Liver (tissue), 9 donors: ENCODE results near the gene WDR81. TPM values are rescaled to one million over a fixed set of nuclear protein-coding genes. Genes with fewer than 3 reads are reported as not detected.

Experiments used
- DNase-seq: peaks from one replicate; pipeline ENCODE4 v3.0.0-alpha.2; 2017; ENCODE audit warnings: low spot score
- H3K27ac ChIP-seq, 2 donors: one replicate each; pipeline ENCODE4 v1.7.0; 2013; ENCODE audit warnings: inconsistent platforms in 2 of 2, low read length in 2 of 2, control low read depth in 1 of 2, low read depth in 1 of 2, mild to moderate bottlenecking in 1 of 2
- H3K27me3 ChIP-seq, 4 donors: one replicate each; pipeline versions ENCODE4 v1.6.1 to v1.7.0; 2013; ENCODE audit warnings: low read length in 3 of 4, inconsistent platforms in 1 of 4, mild to moderate bottlenecking in 1 of 4, moderate library complexity in 1 of 4; ENCODE audit not compliant: control insufficient read depth in 4 of 4, insufficient read depth in 4 of 4
- H3K36me3 ChIP-seq, 4 donors: one replicate each; pipeline versions ENCODE4 v1.6.1 to v1.7.0; 2013; ENCODE audit warnings: low read length in 3 of 4, mild to moderate bottlenecking in 3 of 4, low read depth in 1 of 4, moderate library complexity in 1 of 4; ENCODE audit not compliant: control insufficient read depth in 4 of 4, insufficient read depth in 3 of 4
- H3K4me1 ChIP-seq, 4 donors: one replicate each; pipeline versions ENCODE4 v1.6.1 to v1.7.0; 2013; ENCODE audit warnings: low read length in 3 of 4, mild to moderate bottlenecking in 3 of 4, moderate library complexity in 1 of 4; ENCODE audit not compliant: control insufficient read depth in 4 of 4, insufficient read depth in 4 of 4
- H3K4me3 ChIP-seq, 3 donors: one replicate each; pipeline versions ENCODE4 v1.6.1 to v1.7.0; 2013; ENCODE audit warnings: low read length in 3 of 3, control low read depth in 1 of 3, low read depth in 1 of 3, mild to moderate bottlenecking in 1 of 3
- H3K9ac ChIP-seq, 2 donors: one replicate each; pipeline ENCODE4 v1.7.0; 2013; ENCODE audit warnings: low read length in 2 of 2, mild to moderate bottlenecking in 2 of 2, moderate library complexity in 2 of 2, control low read depth in 1 of 2, low read depth in 1 of 2
- H3K9me3 ChIP-seq, 4 donors: one replicate each; pipeline versions ENCODE4 v1.6.1 to v1.7.0; 2013; ENCODE audit warnings: low read length in 3 of 4; ENCODE audit not compliant: control insufficient read depth in 4 of 4
- EGR1 ChIP-seq, 2 donors: IDR thresholded peaks; 2 replicates each; pipeline ENCODE4 v1.6.1; 2016 to 2018; ENCODE audit warnings: antibody characterized with exemption in 2 of 2, low read depth in 2 of 2
- GABPA ChIP-seq, 2 donors: IDR thresholded peaks in 1 of 2; conservative IDR thresholded peaks in 1 of 2; 2 replicates each; pipeline ENCODE4 v1.6.1; 2016; ENCODE audit warnings: antibody characterized with exemption in 2 of 2, mild to moderate bottlenecking in 1 of 2, moderate library complexity in 1 of 2
- HNF4A ChIP-seq, 2 donors: conservative IDR thresholded peaks; 2 replicates each; pipeline ENCODE4 v1.6.1; 2016; ENCODE audit warnings: antibody characterized with exemption in 2 of 2, mild to moderate bottlenecking in 2 of 2
- HNF4G ChIP-seq: IDR thresholded peaks from 2 replicates; pipeline ENCODE4 v1.6.1; 2016; ENCODE audit warnings: antibody characterized with exemption
- NR2F2 ChIP-seq: IDR thresholded peaks from 2 replicates; pipeline ENCODE4 v1.6.1; 2016; ENCODE audit warnings: antibody characterized with exemption
- RAD21 ChIP-seq, 2 donors: IDR thresholded peaks; 2 replicates each; pipeline ENCODE4 v1.6.1; 2016; ENCODE audit warnings: antibody characterized with exemption in 2 of 2, mild to moderate bottlenecking in 2 of 2
- RXRA ChIP-seq, 2 donors: IDR thresholded peaks; 2 replicates each; pipeline ENCODE4 v1.6.1; 2017 to 2018; ENCODE audit warnings: antibody characterized with exemption in 2 of 2, mild to moderate bottlenecking in 1 of 2
- SP1 ChIP-seq: IDR thresholded peaks from 2 replicates; pipeline ENCODE4 v1.6.1; 2018; ENCODE audit warnings: antibody characterized with exemption, mild to moderate bottlenecking
- TAF1 ChIP-seq: conservative IDR thresholded peaks from 2 replicates; pipeline ENCODE4 v1.6.1; 2016; ENCODE audit warnings: antibody characterized with exemption, mild to moderate bottlenecking
- WGBS: extraction: QIAGEN DNeasy Blood & Tissue Kit; methylation state at CpG from one replicate; pipeline ENCODE4 v1.1.7; 2013; 5-methylcytosine and 5-hydroxymethylcytosine counted together
- polyA plus RNA-seq, 2 donors: library from polyadenylated mRNA; stranded (reverse) in 1 of 2; unstranded in 1 of 2; fragments of 200-250 nt in 1 of 2; fragments of >200 nt in 1 of 2; fragmentation: Nextera tagmentation in 1 of 2; extraction: Ambion mirVana in 1 of 2; gene quantifications; one replicate each; pipeline versions ENCODE4 v1.2.1 to v1.2.3, GENCODE V29; 2013 to 2015
- total RNA-seq, 2 donors: library from RNA; depleted of rRNA; stranded (reverse); fragments of >200 nt; gene quantifications; one replicate each; pipeline ENCODE4 v1.2.3, GENCODE V29; 2014
- TF ChIP-seq, protein P1 (sequence below): IDR thresholded peaks from 2 replicates; pipeline ENCODE4 v1.6.1; 2016; ENCODE audit warnings: antibody characterized with exemption
- TF ChIP-seq, protein P2 (sequence below): IDR thresholded peaks from 2 replicates; pipeline ENCODE4 v1.6.1; 2016; ENCODE audit warnings: antibody characterized with exemption, mild to moderate bottlenecking
- TF ChIP-seq, protein P3 (sequence below): IDR thresholded peaks from 2 replicates; pipeline ENCODE4 v1.6.1; 2016; ENCODE audit warnings: antibody characterized with exemption
- TF ChIP-seq, protein P4 (sequence below): IDR thresholded peaks from 2 replicates; pipeline ENCODE4 v1.6.1; 2016; ENCODE audit warnings: antibody characterized with exemption
- donor health status: healthy.
- donor health status: healthy.
- donor health status: healthy.
- donor health status: healthy.
- donor health status: healthy.

WDR81 gene
- total and polyA plus RNA-seq, 4 donors: 12.3 to 41.8 (median 33.0) TPM

DNA sequence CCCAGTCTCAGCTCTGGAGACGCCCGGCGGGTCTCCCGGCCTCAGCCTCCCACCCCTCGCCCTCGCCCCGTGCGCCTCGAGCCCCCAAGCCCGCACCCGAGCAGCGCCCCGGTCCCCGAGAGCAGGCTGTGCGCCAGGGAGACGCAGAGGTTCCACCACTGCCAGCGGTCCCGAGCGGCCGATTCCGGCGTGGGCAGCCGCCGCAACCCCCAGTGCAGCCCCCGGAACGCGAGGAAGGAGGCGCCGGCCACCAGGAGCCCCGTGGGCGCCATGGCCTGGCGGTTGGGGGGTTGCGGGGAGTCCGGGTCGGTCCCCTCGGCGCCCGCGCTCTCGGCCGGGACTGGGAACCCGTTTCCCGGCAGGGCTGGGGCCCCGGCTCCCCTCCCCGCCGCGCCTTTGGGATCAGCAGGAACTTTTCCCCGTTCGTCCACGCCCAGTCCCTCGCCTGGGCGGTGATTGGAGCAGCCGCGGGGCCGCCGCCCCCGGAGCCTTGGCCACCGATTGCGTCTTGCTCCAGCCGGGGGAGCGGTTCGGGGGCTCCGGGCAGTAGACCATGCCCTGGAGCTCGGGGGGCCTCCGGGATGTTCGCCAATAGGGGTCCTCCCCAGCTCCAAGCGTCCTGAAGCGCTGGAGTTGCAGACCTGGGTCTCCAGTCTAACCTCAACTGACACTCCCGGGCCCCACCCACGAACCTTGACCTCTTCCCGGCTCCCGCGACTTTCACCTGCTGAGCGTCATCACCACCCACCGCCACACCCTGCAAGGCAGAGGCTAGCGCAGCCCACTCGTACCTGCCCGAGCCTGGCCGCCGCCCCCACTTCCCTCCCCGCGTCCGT lies 14.3 kb upstream of the WDR81 start, which contains the start of gene TLCD2:
Gene TLCD2, minus strand, starts transcription at position 407 of the 836 bp plus-strand sequence. Its CDS starts 135 bp downstream, at position 272.
- H3K27me3 ChIP-seq: no peaks in the 10 kb centered on the region
- TF ChIP-seq EGR1 (IDR thresholded peaks at IDR 0.05; ENCODE audit: low read depth in 2 of 2) (peak; percentile 17 to 76), NR2F2 (peak; percentile 34), RAD21 (IDR thresholded peaks at IDR 0.05) (peak in 1 of 2 donors; percentile 18), RXRA (IDR thresholded peaks at IDR 0.05) (peak; percentile 76 to 78), HNF4G (no peak), HNF4A (conservative IDR thresholded peaks at IDR 0.05) (peak; percentile 42 to 53), SP1 (peak; percentile 41), GABPA (IDR thresholded peaks at IDR 0.05 in 1 of 2, conservative IDR thresholded peaks at IDR 0.05 in 1 of 2) (no peak)
- TF ChIP-seq, protein P1, sequence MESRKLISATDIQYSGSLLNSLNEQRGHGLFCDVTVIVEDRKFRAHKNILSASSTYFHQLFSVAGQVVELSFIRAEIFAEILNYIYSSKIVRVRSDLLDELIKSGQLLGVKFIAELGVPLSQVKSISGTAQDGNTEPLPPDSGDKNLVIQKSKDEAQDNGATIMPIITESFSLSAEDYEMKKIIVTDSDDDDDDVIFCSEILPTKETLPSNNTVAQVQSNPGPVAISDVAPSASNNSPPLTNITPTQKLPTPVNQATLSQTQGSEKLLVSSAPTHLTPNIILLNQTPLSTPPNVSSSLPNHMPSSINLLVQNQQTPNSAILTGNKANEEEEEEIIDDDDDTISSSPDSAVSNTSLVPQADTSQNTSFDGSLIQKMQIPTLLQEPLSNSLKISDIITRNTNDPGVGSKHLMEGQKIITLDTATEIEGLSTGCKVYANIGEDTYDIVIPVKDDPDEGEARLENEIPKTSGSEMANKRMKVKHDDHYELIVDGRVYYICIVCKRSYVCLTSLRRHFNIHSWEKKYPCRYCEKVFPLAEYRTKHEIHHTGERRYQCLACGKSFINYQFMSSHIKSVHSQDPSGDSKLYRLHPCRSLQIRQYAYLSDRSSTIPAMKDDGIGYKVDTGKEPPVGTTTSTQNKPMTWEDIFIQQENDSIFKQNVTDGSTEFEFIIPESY: no peak

GRCh38 chr17:1710807-1711553 lies 13.5 kb upstream of the WDR81 start:
- H3K9ac ChIP-seq: no peak overlapping the region
- 46% methylated on average over 14 of the region's 14 CpGs for WGBS
- peaks cover 6 to 47% (median 18%) of the 10 kb centered on the region in 4 donors for H3K4me1 ChIP-seq
- no peaks in the 10 kb centered on the region for H3K9me3 ChIP-seq
- DNase-seq: no peak
- TF ChIP-seq, protein P2, sequence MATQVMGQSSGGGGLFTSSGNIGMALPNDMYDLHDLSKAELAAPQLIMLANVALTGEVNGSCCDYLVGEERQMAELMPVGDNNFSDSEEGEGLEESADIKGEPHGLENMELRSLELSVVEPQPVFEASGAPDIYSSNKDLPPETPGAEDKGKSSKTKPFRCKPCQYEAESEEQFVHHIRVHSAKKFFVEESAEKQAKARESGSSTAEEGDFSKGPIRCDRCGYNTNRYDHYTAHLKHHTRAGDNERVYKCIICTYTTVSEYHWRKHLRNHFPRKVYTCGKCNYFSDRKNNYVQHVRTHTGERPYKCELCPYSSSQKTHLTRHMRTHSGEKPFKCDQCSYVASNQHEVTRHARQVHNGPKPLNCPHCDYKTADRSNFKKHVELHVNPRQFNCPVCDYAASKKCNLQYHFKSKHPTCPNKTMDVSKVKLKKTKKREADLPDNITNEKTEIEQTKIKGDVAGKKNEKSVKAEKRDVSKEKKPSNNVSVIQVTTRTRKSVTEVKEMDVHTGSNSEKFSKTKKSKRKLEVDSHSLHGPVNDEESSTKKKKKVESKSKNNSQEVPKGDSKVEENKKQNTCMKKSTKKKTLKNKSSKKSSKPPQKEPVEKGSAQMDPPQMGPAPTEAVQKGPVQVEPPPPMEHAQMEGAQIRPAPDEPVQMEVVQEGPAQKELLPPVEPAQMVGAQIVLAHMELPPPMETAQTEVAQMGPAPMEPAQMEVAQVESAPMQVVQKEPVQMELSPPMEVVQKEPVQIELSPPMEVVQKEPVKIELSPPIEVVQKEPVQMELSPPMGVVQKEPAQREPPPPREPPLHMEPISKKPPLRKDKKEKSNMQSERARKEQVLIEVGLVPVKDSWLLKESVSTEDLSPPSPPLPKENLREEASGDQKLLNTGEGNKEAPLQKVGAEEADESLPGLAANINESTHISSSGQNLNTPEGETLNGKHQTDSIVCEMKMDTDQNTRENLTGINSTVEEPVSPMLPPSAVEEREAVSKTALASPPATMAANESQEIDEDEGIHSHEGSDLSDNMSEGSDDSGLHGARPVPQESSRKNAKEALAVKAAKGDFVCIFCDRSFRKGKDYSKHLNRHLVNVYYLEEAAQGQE: no peak
- TF ChIP-seq, protein P3, sequence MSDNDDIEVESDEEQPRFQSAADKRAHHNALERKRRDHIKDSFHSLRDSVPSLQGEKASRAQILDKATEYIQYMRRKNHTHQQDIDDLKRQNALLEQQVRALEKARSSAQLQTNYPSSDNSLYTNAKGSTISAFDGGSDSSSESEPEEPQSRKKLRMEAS: no peak
- TF ChIP-seq TAF1: no peak
- TF ChIP-seq, protein P4, sequence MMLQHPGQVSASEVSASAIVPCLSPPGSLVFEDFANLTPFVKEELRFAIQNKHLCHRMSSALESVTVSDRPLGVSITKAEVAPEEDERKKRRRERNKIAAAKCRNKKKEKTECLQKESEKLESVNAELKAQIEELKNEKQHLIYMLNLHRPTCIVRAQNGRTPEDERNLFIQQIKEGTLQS: no peak
- H3K4me3 ChIP-seq: peak overlapping the region in 1 of 3 donors; percentile 81
- no peaks in the 10 kb centered on the region for H3K27me3 ChIP-seq
- peak overlapping the region; percentile 55 to 63 for H3K27ac ChIP-seq
- peaks cover 13 to 24% (median 16%) of the 10 kb centered on the region in 4 donors for H3K36me3 ChIP-seq

More for the DNA sequence above, 14.3 kb upstream of the WDR81 start, which contains the start of gene TLCD2:
- DNase-seq: no peak
- Histone ChIP-seq H3K36me3 (peaks cover 13 to 24% (median 16%) of the 10 kb centered on the region in 4 donors), H3K4me1 (peaks cover 6 to 47% (median 18%) of the 10 kb centered on the region in 4 donors), H3K4me3 (peak within 1 kb of the TSS; percentile 38 to 81 (median 65)), H3K9me3 (no peaks in the 10 kb centered on the region), H3K9ac (no peak within 1 kb of the TSS), H3K27ac (peak within 1 kb of the TSS; percentile 55 to 63)
- 3% methylated on average over 83 of the region's 83 CpGs for WGBS
